NT2/D1 (cell line): ENCODE results near the gene TAC4.

Experiments used
- DNase-seq: peaks from one replicate; pipeline ENCODE4 v3.0.0-alpha.2; 2011; ENCODE audit warnings: low read depth, low spot score
- H3K27me3 ChIP-seq: 2 replicates; pipeline ENCODE4 v1.6.0; 2011; ENCODE audit warnings: mild to moderate bottlenecking; ENCODE audit not compliant: insufficient read length, insufficient read depth
- H3K36me3 ChIP-seq: 2 replicates; pipeline ENCODE4 v1.6.1; 2011; ENCODE audit warnings: mild to moderate bottlenecking, low read length, mixed read lengths; ENCODE audit not compliant: insufficient read depth, insufficient read length
- H3K4me1 ChIP-seq: 2 replicates; pipeline ENCODE4 v1.5.1; 2011; ENCODE audit not compliant: insufficient read depth, insufficient read length
- H3K4me3 ChIP-seq: 2 replicates; pipeline ENCODE4 v1.5.1; 2011; ENCODE audit warnings: low read depth; ENCODE audit not compliant: insufficient read length
- H3K9ac ChIP-seq: 2 replicates; pipeline ENCODE4 v1.6.0; 2011; ENCODE audit warnings: low read depth; ENCODE audit not compliant: insufficient read length
- H3K9me3 ChIP-seq: 2 replicates; pipeline ENCODE4 v1.5.1; 2011; ENCODE audit warnings: mild to moderate bottlenecking, low read length; ENCODE audit not compliant: insufficient read depth
- SUZ12 ChIP-seq: IDR thresholded peaks from 2 replicates; pipeline ENCODE4 v1.6.1; 2011; ENCODE audit not compliant: insufficient read length, insufficient read depth; ENCODE audit errors: extremely low read depth
- YY1 ChIP-seq: IDR thresholded peaks from 2 replicates; pipeline ENCODE4 v1.6.1; 2011; ENCODE audit not compliant: insufficient read length, insufficient read depth
- ZNF274 ChIP-seq: IDR thresholded peaks from 2 replicates; pipeline ENCODE4 v1.6.1; 2011; ENCODE audit warnings: mild to moderate bottlenecking, low read depth, low read length

The TAC4 gene

DNA sequence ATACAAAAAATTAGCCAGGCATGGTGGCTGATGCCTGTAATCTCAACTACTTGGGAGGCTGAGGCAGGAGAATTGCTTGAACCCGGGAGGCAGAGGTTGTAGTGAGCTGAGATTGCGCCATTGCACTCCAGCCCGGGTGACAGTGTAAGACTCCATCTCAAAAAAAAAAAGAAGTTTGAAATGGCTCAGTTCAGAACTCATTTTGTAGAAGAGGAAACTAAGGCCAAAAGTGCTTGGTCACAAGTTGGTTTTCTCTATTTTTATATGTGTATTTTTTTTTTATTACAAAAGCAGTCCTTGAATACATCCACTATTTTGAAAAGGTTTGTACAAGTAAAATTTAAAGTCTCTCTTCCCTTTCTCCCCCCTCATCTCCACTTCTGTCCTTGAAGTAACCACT, 5.5 kb downstream of the TAC4 start:
- Histone ChIP-seq H3K9ac (no peak overlapping the region), H3K36me3 (peaks cover 13% of the 10 kb centered on the region), H3K4me1 (peaks cover 24% of the 10 kb centered on the region), H3K9me3 (no peaks in the 10 kb centered on the region), H3K27me3 (no peaks in the 10 kb centered on the region), H3K4me3 (no peak overlapping the region)
- TF ChIP-seq ZNF274 (no peak), YY1 (no peak), SUZ12 (no peak)
- no peak for DNase-seq

DNA sequence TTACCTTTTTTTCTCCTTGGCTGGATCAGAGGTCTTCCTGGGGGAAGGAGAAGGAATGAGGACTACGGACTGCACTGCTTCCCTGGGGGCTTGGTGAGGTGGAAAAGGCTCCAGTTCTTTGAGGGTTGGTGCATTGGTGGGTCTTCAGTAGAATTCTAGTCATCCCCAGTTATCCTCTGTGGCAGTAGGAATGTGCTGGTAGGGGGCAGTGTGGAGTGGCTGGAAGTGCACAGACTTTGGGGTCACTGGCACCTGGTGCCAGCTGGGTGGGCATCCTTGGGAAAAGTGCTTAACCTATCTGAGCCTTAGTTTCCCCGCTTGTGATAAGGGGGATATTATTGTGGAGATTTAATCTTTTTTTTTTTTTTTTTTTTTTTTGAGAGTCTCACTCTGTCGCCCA, 6.3 kb downstream of the TAC4 start:
- no peak for DNase-seq
- TF ChIP-seq SUZ12 (no peak), ZNF274 (no peak), YY1 (no peak)

DNA sequence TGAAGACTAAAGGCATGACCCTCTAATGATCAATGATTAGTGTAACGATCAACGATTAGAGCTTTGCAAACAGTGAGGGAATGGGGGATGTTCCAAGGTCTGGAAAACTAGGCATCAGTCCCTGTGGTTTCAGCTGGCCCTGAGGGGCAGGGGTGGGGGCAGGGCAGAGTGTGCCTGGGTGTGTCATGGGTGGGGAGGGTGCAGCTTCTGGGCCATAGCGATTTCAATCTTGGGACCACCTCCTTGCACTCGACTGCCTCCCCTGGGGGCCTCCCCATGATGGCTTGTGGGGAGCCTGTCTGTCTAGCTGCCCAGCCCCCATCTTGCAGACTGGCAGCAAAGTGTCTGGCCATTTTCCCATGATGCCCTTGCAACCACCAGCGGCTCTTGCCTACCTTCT, 8.4 kb downstream of the TAC4 start:
- Histone ChIP-seq H3K36me3 (peaks cover 4% of the 10 kb centered on the region), H3K9ac (no peak overlapping the region), H3K9me3 (no peaks in the 10 kb centered on the region), H3K27me3 (no peaks in the 10 kb centered on the region), H3K4me3 (no peak overlapping the region), H3K4me1 (peaks cover 15% of the 10 kb centered on the region)
- no peak for TF ChIP-seq ZNF274
- TF ChIP-seq SUZ12, result no peak
- no peak for TF ChIP-seq YY1
- DNase-seq, result no peak

More for the DNA sequence above, 6.3 kb downstream of the TAC4 start:
- H3K4me1 ChIP-seq, result peaks cover 18% of the 10 kb centered on the region
- H3K4me3 ChIP-seq, result no peak overlapping the region
- H3K9me3 ChIP-seq, result no peaks in the 10 kb centered on the region
- no peak overlapping the region for H3K9ac ChIP-seq
- no peaks in the 10 kb centered on the region for H3K27me3 ChIP-seq
- peaks cover 6% of the 10 kb centered on the region for H3K36me3 ChIP-seq

DNA sequence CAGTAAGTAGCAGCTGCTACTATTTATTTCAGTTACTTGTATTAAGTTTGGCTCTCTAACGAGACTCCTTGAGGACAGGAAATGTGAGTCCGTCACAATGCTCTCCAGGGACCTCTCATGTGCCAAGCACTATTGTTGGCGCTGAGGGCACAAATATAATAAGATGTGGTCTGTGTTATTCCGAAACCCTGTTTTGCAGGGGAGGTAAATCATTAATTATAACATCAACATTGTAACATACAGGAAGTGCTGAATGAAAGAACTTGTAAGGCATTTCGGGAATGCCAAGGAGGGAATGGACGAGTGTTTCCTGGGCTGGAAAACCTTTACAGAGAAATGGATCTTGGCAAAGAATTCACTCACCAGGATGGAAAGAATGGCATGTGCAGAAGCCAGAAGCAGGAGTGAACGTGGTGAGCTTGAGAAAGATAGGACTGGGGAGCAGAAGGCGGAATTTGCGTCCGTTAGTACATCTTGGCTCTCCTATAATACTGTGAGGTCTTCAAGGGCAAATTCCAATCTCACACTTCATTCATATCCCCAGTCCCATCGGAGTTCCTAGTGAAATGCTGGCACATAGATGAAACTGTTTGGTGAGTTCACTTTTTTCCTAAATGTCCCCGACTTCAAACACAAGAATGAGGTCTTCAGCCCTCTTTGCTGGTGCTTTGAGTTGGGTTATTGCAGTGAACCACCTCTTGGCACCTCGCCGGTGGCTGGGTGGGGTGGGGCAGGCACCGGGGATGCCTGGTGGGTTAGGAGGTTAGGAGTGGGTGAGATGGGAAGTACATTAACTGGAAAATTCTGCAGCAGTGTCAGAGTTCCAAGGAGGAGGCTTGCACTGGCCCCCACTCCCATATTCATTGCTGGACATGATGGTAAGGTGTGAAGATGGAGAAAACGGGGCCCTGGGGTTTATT, 11.5 kb downstream of the TAC4 start:
- Histone ChIP-seq H3K27me3 (no peaks in the 10 kb centered on the region), H3K36me3 (peaks cover 26% of the 10 kb centered on the region), H3K4me3 (no peak overlapping the region), H3K9me3 (no peaks in the 10 kb centered on the region), H3K4me1 (peaks cover 14% of the 10 kb centered on the region), H3K9ac (no peak overlapping the region)
- TF ChIP-seq ZNF274, result no peak
- no peak for TF ChIP-seq SUZ12
- TF ChIP-seq YY1, result no peak
- DNase-seq, result no peak

DNA sequence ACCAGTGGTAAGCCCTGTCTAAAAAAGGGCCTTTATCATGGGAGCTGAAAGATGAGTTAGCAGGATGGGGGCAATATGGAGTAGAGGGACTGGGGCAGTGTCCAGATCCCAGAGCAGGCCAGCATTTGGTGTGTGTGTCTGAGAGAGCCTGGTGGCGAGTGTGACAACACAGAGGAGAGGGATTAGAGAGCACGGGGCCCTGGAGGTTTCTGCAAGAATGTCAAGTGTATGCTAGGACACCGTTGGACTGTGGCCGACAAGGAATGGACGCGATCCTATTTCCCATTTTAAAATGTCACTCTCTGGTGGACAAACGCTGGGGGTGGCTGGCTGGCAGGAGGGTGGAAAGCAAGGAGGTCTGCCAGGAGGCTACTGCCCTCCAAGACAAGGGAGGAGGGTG, 12.4 kb downstream of the TAC4 start:
- peaks cover 12% of the 10 kb centered on the region for H3K4me1 ChIP-seq
- DNase-seq, result no peak
- no peak overlapping the region for H3K4me3 ChIP-seq
- no peak overlapping the region for H3K9ac ChIP-seq
- peaks cover 32% of the 10 kb centered on the region for H3K36me3 ChIP-seq
- H3K27me3 ChIP-seq, result no peaks in the 10 kb centered on the region
- no peak for TF ChIP-seq SUZ12
- TF ChIP-seq YY1, result no peak
- no peak for TF ChIP-seq ZNF274
- H3K9me3 ChIP-seq, result no peaks in the 10 kb centered on the region

- Histone ChIP-seq H3K9me3 (no peaks in the 10 kb centered on the region), H3K4me3 (no peak overlapping the region), H3K4me1 (peaks cover 3% of the 10 kb centered on the region), H3K9ac (no peak overlapping the region), H3K27me3 (no peaks in the 10 kb centered on the region), H3K36me3 (peaks cover 39% of the 10 kb centered on the region)
- TF ChIP-seq ZNF274 (no peak), SUZ12 (no peak), YY1 (no peak)
- no peak for DNase-seq
These were observed 13.6 kb downstream of the TAC4 start for GRCh38 chr17:49834118-49834743.

DNA sequence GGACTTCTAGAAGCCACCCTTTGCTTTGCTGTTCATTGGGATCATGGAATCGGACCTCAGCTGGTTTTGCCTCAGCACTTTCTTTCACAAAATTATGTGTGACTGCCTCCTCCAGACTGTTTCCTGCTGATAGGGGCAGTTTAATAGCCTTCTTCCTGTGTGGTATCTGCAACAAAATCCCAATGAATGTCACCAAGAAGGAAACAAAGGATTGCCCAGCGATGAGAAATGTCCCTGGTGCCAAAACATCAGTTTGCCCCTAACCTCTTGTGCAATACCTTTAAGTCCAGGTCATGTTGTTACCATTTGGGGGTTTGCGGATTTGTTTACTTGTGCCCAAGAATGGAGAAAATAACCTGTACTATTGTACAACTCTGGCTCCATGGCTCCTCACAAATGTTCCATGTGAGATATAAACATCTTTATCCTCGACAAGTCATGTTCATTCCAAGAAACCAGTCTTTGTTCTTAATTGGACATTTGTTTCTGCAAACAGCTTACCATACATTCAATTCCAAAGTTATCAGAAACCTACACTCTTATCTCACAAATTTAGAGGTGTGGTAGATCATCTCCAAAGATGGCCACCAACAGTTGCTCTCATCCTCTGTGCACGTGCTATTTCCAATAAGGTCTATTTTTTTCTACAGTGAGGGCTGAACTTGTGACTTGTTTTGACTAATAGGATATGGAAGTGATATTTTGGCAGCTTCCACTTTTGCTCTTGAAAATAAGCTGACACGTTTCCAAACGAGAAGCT, 14.8 kb downstream of the TAC4 start:
- Histone ChIP-seq H3K4me1 (no peaks in the 10 kb centered on the region), H3K9me3 (no peaks in the 10 kb centered on the region), H3K4me3 (no peak overlapping the region), H3K36me3 (peaks cover 46% of the 10 kb centered on the region), H3K9ac (no peak overlapping the region), H3K27me3 (no peaks in the 10 kb centered on the region)
- no peak for DNase-seq
- TF ChIP-seq YY1 (no peak), ZNF274 (no peak), SUZ12 (no peak)
